Smooth muscle cell of the umbilical artery (primary cell): ENCODE measurements around the gene NFATC3. TPM values are rescaled to one million over a fixed set of nuclear protein-coding genes. Genes with fewer than 3 reads are reported as not detected.

Experiments
- total RNA-seq: library from RNA; depleted of rRNA; stranded (reverse); fragments of >200 nt; gene quantifications from 2 replicates; pipeline ENCODE4 v1.2.3, GENCODE V29; 2014

Gene NFATC3
- 8.3 and 12.4 TPM in 2 replicates for total RNA-seq

GRCh38 chr16:68085259-68086071 is at the start of gene NFATC3:
TSS of gene NFATC3 (plus strand) at chr16:68085370. CDS start at chr16:68085682, 312 bp downstream.

GRCh38 chr16:68235887-68236136 is 150.6 kb downstream of the NFATC3 start, which contains the start of gene ESRP2:
TSS of gene ESRP2 (minus strand) at chr16:68236127. CDS start at chr16:68236045, 82 bp downstream.

GRCh38 chr16:68244903-68245853 is 160.0 kb downstream of the NFATC3 start, which contains the start of gene PLA2G15:
TSS of gene PLA2G15 (plus strand) at chr16:68245373. CDS start at chr16:68245427, 54 bp downstream.

GRCh38 chr16:68264128-68265077 is 179.2 kb downstream of the NFATC3 start, which contains the start of gene SLC7A6:
TSS of gene SLC7A6 (plus strand) at chr16:68264526. CDS start at chr16:68274727, 10,201 bp downstream.

Other genes with a start within 250 kb of the NFATC3 start
- gene THAP11, start 243.1 kb upstream of the NFATC3 start, total RNA-seq = 31.1 and 35.3 TPM in 2 replicates
- gene NUTF2, start 238.4 kb upstream of the NFATC3 start, total RNA-seq = 73.9 and 178 TPM in 2 replicates
- 19.9 and 29.6 TPM in 2 replicates for gene CENPT, start 237.7 kb upstream of the NFATC3 start, total RNA-seq
- gene EDC4, start 212.3 kb upstream of the NFATC3 start, total RNA-seq = 46.9 and 83.3 TPM in 2 replicates
- gene NRN1L, start 200.5 kb upstream of the NFATC3 start, total RNA-seq = not detected in 2 replicates
- 27.6 and 28.9 TPM in 2 replicates for gene PSKH1, start 192.1 kb upstream of the NFATC3 start, total RNA-seq
- gene CTRL, start 153.5 kb upstream of the NFATC3 start, total RNA-seq = under 0.01 and 0.51 TPM in 2 replicates
- 22.0 and 46.3 TPM in 2 replicates for gene PSMB10, start 148.5 kb upstream of the NFATC3 start, total RNA-seq
- 6.5 and 10.4 TPM in 2 replicates for gene LCAT, start 141.2 kb upstream of the NFATC3 start, total RNA-seq
- 119 and 195 TPM in 2 replicates for gene SLC12A4, start 116.7 kb upstream of the NFATC3 start, total RNA-seq
- gene DPEP3, start 104.9 kb upstream of the NFATC3 start, total RNA-seq = not detected in 2 replicates
- not detected in 2 replicates for gene DPEP2, start 85.9 kb upstream of the NFATC3 start, total RNA-seq
- gene DPEP2NB, start 69.5 kb upstream of the NFATC3 start, total RNA-seq = not detected in 2 replicates
- 7.3 and 8.3 TPM in 2 replicates for gene DDX28, start 62.1 kb upstream of the NFATC3 start, total RNA-seq
- 12.5 and 21.1 TPM in 2 replicates for gene DUS2, start 62.1 kb upstream of the NFATC3 start, total RNA-seq
- gene ESRP2, start 150.8 kb downstream of the NFATC3 start, total RNA-seq = under 0.01 and 0.55 TPM in 2 replicates
- 49.0 and 76.7 TPM in 2 replicates for gene PLA2G15, start 160.0 kb downstream of the NFATC3 start, total RNA-seq
- 30.9 and 31.7 TPM in 2 replicates for gene SLC7A6, start 179.2 kb downstream of the NFATC3 start, total RNA-seq
- gene SLC7A6OS, start 225.6 kb downstream of the NFATC3 start, total RNA-seq = 12.5 and 14.6 TPM in 2 replicates
- 36.5 and 57.1 TPM in 2 replicates for gene PRMT7, start 225.6 kb downstream of the NFATC3 start, total RNA-seq